SHP77 (cell line): Measurements from ENCODE around the gene DNAH9.

Source experiments
- DNase-seq, 2 experiments: peaks; one replicate each; lab custom pipeline; 2025; lab: John Stamatoyannopoulos, UW

The DNAH9 gene

DNA sequence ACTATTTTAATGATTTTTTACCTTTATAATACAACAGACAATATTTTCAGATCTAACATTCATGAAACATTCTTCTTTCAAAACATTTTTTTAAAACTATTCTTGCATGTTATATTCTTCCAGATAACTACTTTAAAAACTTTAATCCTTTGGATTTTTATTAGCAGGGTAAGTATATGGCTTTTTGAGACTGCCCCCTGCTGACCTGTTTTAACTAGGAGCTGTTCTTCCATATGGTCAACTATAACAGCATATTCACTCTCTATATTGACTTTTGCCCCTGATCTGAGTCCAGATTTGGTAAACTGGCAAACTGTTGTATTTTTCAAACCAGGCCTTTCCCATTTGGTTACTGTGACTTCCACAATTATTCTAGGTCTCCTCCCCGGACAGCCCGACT, 382.5 kb downstream of the DNAH9 start:
- no peak for DNase-seq

GRCh38 chr17:11981862-11982261, 383.6 kb downstream of the DNAH9 start:
- no peak for DNase-seq

DNA sequence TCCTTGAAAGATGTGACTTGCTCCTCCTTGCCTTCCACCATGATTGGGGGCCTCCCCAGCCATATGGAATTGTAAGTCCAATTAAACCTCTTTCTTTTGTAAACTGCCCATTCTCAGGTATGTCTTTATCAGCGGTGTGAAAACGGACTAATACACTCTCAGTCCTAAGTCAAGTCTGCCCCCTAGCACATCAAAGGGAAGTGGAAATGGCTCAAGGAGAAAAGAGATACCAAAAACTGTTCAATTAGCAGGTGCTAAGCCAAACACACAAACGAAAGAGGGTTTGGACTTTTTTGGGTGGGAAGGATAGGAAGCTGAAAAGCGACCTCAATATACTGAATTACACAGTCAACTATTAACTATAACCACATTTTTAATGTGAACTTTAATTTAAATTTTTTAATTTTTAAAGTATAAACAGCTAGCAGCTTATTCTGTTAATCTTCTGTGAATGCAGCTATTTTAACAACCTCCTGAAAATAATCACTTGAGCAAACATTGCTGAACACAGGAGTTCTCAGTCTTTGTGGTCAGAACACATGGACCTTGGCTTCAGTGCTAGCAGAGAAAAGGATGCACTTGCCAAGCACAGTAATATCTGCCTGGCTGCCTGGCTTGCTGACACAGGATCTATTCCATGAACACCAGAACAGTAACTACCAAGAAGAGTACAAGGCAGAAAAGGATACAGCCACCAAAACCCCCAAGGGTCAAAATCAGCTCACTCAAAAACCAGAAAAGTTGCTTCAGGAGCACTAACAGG, 388.1 kb downstream of the DNAH9 start:
- DNase-seq: no peak

DNA sequence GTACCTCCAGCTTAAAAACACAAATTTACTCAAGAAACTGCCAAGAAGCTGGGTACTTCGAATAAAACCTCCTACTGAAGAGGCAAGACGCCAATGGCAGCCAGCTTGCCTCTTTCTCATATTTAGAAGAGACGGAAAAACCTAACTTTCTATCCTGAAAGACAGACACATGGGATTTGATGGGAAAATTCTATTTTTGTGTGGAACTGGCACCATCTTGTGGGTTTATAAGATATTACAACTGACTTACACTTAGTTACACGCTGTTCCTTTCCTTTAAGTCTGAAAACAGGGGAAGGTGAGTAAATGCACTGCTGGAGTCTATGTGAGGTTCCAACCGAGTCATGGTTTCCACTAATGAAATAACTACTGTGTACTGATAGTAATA, 388.7 kb downstream of the DNAH9 start:
- peak; percentile 23 to 29 for DNase-seq

GRCh38 chr17:11990363-11990983, 392.2 kb downstream of the DNAH9 start:
- no peak for DNase-seq

DNA sequence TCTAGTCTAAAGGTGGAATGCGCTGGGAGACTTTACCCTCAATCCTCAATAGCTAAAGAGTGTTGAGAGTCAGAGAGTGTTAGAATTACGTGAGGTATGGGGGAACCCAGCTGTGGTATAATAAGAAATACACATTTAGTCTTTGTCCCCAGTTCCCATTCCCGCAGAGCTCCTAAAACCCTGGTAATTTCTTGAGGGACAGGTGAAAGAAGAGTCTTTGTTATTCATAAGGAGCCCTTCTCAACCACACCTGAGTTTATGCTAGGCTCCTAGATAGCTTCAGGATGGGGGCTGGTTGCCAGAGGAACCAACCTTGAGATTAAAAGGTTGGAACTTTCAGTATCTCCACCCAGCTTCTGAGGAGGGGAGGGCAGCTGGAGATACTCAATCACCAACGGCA, 393.2 kb downstream of the DNAH9 start:
- no peak for DNase-seq

DNA sequence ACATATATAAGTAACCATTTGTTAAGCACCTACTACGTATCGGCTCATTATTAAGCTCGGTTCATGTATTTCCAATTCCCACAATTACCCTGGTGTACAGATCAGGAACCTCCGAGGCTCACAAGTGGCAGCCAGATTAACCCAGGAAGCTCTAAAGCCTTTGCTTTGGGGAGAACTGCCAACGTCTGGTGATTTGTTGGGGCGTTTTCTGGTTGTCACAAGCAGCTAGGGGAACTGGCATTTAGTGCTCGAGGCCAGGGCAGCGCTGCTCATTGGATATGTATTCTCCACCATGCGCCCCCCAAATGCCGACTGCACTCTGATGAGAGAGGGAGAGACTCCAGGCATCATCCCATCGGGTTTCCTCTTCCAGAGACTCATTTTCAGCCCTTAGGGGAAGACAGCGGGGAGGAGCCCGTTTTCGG, 398.5 kb downstream of the DNAH9 start:
- peak; percentile 71 to 73 for DNase-seq

GRCh38 chr17:11997147-11997971, 399.1 kb downstream of the DNAH9 start, which contains the start of gene ZNF18:
Gene ZNF18, minus strand, starts transcription at chr17:11997475. Its CDS starts 4,646 bp downstream, at chr17:11992829.
- peak; percentile 88 to 98 for DNase-seq

GRCh38 chr17:11997972-11998233, 399.6 kb downstream of the DNAH9 start:
- DNase-seq: no peak

GRCh38 chr17:11999696-12000095, 401.4 kb downstream of the DNAH9 start:
- no peak for DNase-seq

GRCh38 chr17:12007466-12007865, 409.2 kb downstream of the DNAH9 start:
- no peak for DNase-seq
